ENCODE data around the gene ZNF846.
"Not testable (repeated sequence)": the region's sequence is repeated elsewhere in the genome, so short reads cannot be mapped to it uniquely, and the experiment has no call there.

Gene ZNF846

DNA sequence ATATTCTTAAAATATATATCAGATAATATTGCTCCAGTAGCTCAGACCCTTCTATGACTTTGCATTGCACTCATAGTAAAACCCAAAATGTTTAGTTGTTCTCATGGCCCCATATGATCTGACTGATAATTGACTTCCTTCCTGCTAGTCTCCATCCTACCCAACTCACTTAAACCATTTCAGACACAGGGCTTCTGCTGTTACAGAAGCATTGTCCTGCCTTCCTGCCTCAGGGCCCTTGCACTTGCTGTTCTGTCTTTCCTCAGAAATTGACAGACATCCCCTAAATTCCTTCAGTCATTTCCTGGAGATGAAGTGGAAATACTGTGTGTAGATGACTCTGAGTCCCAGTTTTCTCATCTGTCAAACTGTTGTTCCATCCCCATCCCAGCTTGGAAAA, 30.6 kb upstream of the ZNF846 start:
- DNase-seq (ENCODE audit: low read depth) = no peak
- TF ChIP-seq, protein P1, sequence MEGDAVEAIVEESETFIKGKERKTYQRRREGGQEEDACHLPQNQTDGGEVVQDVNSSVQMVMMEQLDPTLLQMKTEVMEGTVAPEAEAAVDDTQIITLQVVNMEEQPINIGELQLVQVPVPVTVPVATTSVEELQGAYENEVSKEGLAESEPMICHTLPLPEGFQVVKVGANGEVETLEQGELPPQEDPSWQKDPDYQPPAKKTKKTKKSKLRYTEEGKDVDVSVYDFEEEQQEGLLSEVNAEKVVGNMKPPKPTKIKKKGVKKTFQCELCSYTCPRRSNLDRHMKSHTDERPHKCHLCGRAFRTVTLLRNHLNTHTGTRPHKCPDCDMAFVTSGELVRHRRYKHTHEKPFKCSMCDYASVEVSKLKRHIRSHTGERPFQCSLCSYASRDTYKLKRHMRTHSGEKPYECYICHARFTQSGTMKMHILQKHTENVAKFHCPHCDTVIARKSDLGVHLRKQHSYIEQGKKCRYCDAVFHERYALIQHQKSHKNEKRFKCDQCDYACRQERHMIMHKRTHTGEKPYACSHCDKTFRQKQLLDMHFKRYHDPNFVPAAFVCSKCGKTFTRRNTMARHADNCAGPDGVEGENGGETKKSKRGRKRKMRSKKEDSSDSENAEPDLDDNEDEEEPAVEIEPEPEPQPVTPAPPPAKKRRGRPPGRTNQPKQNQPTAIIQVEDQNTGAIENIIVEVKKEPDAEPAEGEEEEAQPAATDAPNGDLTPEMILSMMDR (IDR thresholded peaks at IDR 0.05; ENCODE audit: low read depth, low read length, missing control alignments) = no peak
- no peak overlapping the region for H3K4me3 ChIP-seq (ENCODE audit: low read depth, low read length)

DNA sequence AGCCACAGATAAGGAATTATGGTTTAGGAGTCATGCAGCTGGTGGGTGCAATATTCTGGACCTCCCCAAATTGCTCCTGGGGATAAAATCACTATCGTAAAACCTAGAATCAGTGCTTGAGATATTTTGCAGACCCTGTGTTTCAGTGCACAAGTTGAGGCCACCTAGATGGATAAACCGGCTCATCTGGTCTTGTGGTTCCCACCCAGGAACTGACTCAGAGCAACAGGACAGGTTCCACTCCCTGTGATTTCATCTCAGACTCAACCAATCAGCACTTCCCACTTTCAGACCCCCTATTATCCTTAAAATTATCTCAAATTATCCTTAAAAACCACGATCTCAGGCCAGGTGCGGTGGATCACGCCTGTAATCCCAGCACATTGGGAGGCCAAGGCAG, 29.3 kb upstream of the ZNF846 start:
- H3K4me3 ChIP-seq (ENCODE audit: low read depth, low read length) = no peak overlapping the region
- TF ChIP-seq, protein P1 (IDR thresholded peaks at IDR 0.05; ENCODE audit: low read depth, low read length, missing control alignments) = no peak
- no peak for DNase-seq (ENCODE audit: low read depth)

DNA sequence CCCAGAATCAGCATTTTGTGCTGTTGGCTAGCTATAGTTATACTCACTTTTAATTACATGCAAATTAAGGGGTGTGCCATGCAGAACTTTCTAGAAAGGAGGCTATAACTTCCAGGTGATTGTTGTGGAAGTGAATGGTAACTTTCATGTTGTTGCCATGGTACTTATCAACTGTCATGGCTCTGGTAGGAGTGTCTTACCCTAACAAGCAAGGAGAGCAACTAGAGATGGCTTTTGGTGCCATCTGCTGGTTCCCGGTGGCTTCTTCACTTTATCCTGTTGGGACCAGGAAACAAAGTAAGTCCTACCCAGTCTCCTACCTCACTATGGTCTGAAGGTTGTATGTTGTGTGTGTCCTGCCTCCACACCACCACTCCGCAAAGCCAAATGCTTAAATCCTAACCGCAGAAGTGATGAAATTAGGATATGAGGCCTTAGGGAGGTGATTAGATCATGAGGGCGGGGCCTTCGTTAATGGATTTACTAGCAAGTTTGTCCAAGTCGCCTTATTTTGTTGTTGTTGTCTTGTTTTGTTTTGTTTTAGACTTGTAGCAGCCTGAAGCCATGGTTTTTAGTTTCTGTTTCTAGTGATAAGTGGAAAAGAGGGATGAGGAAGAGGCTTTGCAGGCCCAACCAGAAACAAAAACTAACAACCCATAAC, 27.7 kb upstream of the ZNF846 start:
- TF ChIP-seq, protein P1 (IDR thresholded peaks at IDR 0.05; ENCODE audit: low read depth, low read length, missing control alignments) = peak; percentile 92
- no peak overlapping the region for H3K4me3 ChIP-seq (ENCODE audit: low read depth, low read length)
- DNase-seq (ENCODE audit: low read depth) = peak; percentile 85

DNA sequence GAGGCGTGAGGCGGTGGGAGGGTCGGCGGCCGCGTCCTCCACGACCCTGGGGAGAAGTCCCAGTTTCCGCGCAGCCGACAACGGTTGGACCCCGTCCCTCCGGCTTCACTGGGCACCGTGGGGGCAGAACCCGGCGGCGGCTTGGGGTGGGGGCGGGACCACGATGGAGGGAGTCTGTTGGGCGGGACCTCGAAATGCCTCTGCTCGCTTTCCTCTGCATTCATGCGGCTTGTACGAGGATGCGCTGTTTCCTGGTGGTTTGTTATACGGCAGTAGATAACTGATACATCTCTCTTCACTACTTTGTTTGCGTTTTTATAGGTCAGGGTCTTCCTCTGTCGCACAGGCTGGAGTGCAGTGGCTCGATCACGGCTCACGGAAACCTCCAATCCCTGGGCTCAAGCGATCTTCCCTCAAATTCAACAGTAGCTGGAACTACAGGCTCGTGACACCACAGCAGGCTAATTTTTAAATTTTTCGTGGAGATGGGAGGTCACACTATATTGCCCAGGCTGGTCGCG, 24.6 kb upstream of the ZNF846 start:
- peak overlapping the region; percentile 74 for H3K4me3 ChIP-seq (ENCODE audit: low read depth, low read length)
- no peak for DNase-seq (ENCODE audit: low read depth)
- TF ChIP-seq, protein P1 (IDR thresholded peaks at IDR 0.05; ENCODE audit: low read depth, low read length, missing control alignments) = no peak

DNA sequence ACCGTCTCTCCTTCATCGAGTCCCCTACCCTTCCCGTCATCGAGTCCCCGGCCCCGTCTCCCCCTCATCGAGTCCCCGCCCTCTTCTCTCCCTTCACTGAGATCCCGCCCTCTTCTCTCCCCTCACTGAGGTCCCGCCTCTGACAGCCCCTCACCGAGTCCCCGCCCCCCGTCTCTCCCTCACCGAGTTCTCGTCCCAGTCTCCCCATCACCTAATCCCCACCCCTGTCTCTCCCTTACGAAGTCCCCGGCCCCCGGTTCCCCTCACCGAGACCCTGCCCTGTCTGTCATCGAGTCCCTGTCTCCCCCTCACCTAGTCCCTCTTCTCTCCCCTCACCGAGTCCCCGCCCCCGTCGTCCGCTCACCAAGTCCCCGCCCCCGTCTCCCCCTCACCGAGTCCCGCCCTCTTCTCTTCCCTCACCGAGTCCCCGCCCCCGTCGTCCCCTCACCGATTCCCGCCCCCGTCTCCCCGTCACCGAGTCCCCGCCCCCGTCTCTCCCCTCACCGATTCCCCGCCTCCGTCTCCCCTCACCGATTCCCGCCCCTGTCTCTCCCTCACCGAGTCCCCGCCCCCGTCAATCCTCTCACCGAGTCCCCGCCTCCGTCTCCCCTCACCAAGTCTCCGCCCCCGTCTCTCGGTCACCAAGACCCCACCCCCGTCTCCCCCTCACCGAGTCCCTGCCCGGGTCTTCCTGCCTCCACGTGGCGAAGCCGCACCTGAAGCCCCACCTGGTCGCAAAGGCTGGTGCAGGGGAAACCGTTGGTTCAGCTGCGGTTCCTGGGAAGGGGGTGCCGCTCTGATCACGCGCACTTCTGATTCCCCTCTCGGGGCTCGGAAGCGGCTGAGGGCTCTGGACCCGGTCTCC, 23.9 kb upstream of the ZNF846 start:
- H3K4me3 ChIP-seq (ENCODE audit: low read depth, low read length) = peak overlapping the region; percentile 74
- peak; percentile 78 for DNase-seq (ENCODE audit: low read depth)
- TF ChIP-seq, protein P1 (IDR thresholded peaks at IDR 0.05; ENCODE audit: low read depth, low read length, missing control alignments) = no peak

DNA sequence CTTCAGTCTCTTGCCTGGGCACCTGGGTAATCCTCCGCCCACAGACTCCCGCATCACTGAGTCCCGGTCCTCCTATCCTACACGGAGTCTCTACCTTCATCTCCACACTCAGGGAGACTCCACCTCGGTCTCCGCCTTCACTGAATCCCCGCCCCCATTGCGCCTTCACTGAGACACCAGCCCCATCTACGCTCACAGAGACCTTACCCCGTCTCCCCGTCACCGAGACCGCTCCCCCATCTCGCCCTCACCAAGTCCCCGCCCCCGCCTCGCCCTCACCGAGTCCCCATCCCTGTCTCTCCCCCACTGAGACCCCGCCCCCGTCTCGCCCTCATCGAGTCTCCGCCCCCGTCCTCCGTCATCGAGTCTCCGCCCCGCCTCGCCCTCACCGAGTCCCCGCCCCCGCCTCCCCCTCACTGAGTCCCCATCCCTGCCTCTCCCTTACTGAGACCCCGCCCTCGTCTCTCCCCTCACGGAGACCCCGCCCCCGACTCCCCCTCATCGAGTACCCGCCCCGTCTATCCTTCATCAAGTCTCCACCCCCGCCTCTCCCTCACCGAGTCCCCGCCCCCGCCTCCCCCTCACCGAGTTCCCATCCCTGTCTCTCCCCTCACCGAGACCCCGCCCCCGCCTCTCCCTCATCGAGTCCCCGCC, 23.1 kb upstream of the ZNF846 start:
- peak; percentile 76 for DNase-seq (ENCODE audit: low read depth)
- TF ChIP-seq, protein P1 (IDR thresholded peaks at IDR 0.05; ENCODE audit: low read depth, low read length, missing control alignments) = no peak
- H3K4me3 ChIP-seq (ENCODE audit: low read depth, low read length) = peak overlapping the region; percentile 52

DNA sequence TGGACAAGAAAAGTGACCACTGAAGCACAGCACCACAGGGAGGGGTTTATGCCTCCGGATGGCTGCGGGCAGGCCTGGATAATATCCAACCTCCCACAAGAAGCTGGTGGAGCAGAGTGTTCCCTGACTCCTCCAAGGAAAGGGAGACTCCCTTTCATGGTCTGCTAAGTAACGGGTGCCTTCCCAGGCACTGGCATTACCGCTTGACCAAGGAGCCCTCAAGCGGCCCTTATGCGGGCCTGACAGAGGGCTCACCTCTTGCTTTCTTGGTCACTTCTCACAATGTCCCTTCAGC, 22.5 kb upstream of the ZNF846 start:
- DNase-seq (ENCODE audit: low read depth) = not testable (repeated sequence)
- peak overlapping the region; percentile 52; the same call in 1 of the 2 replicates for H3K4me3 ChIP-seq (ENCODE audit: low read depth, low read length)

DNA sequence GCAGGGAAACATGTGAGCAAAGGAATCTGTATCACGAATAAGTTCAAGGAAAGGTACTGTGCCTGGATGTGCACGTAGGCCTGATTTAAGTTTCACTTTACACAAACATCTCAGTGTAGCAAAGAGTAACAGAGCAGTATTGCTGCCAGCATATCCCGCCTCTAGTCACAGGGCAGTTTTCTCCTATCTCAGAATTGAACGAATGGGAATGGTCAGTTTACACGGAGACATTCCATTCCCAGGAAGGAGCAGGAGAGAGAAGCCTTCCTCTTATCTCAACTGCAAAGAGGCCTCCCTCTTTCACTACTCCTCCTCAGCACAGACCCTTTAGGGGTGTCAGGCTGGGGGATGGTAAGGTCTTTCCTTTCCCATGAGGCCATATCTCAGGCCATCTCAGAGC, 21.0 kb upstream of the ZNF846 start:
- not testable (repeated sequence) for DNase-seq (ENCODE audit: low read depth); H3K4me3 ChIP-seq (ENCODE audit: low read depth, low read length)

Measured in GM12864 (cell line).